Activated CD4-positive, alpha-beta T cell treated with anti-CD3 and anti-CD28 coated beads, Interleukin-2, amount 50 U/mL, for 24 hours (primary cell): ENCODE data around the gene VAMP7.
"Not testable (repeated sequence)": the region's sequence is repeated elsewhere in the genome, so short reads cannot be mapped to it uniquely, and the experiment has no call there.

ENCODE experiments used
- DNase-seq, 2 donors: peaks; one replicate each; pipeline ENCODE4 v3.0.0-alpha.2; 2020; ENCODE audit warnings: low read depth in 1 of 2, low spot score in 1 of 2

The VAMP7 gene

GRCh38 chrX:155881158-155881993, at the start of gene VAMP7:
VAMP7 (plus strand) TSS chrX:155881345; CDS start chrX:155889467, 8,122 bp downstream.
- DNase-seq: peak; percentile 55 to 66

GRCh38 chrX:155841232-155841631, 39.9 kb upstream of the VAMP7 start:
- DNase-seq: no peak

GRCh38 chrX:155851786-155852185, 29.4 kb upstream of the VAMP7 start:
- DNase-seq: not testable (repeated sequence)

GRCh38 chrX:155857561-155857960, 23.6 kb upstream of the VAMP7 start:
- no peak for DNase-seq

- no peak for DNase-seq
Measured at GRCh38 chrX:155864655-155865054, 16.5 kb upstream of the VAMP7 start.

- DNase-seq: no peak
Measured at GRCh38 chrX:155865193-155865592, 16.0 kb upstream of the VAMP7 start.

GRCh38 chrX:155867821-155868220, 13.3 kb upstream of the VAMP7 start:
- no peak for DNase-seq

- no peak for DNase-seq
Measured at GRCh38 chrX:155870958-155871357, 10.2 kb upstream of the VAMP7 start.

GRCh38 chrX:155871934-155872333, 9.2 kb upstream of the VAMP7 start:
- no peak for DNase-seq

GRCh38 chrX:155873188-155873587, 8.0 kb upstream of the VAMP7 start:
- no peak for DNase-seq

- DNase-seq: no peak
Measured at GRCh38 chrX:155874571-155875244, 6.4 kb upstream of the VAMP7 start.

GRCh38 chrX:155876704-155877103, 4.4 kb upstream of the VAMP7 start:
- no peak for DNase-seq

- DNase-seq: no peak
Measured at GRCh38 chrX:155877288-155877687, 3.9 kb upstream of the VAMP7 start.

GRCh38 chrX:155880586-155881157, 473 bp upstream of the VAMP7 start:
- DNase-seq: no peak

GRCh38 chrX:155886409-155886808, 5.3 kb downstream of the VAMP7 start:
- no peak for DNase-seq

- DNase-seq: no peak
Measured at GRCh38 chrX:155888139-155888538, 7.0 kb downstream of the VAMP7 start.

- no peak for DNase-seq
Measured at GRCh38 chrX:155889328-155889727, 8.2 kb downstream of the VAMP7 start.

- DNase-seq: no peak
Measured at GRCh38 chrX:155891446-155892210, 10.5 kb downstream of the VAMP7 start.

GRCh38 chrX:155893521-155893920, 12.4 kb downstream of the VAMP7 start:
- DNase-seq: no peak

- no peak for DNase-seq
Measured at GRCh38 chrX:155896512-155896911, 15.4 kb downstream of the VAMP7 start.

GRCh38 chrX:155899366-155899765, 18.2 kb downstream of the VAMP7 start:
- no peak for DNase-seq
